PC-9 (cell line): ENCODE data around the gene JUND.

Experiments used
- EZH2 ChIP-seq: fragments of 200-600 bp; sonication (generic); IDR thresholded peaks from 2 replicates; pipeline ENCODE4 v1.8.0; 2017; ENCODE audit warnings: antibody characterized with exemption, low read depth
- TF ChIP-seq, protein P1 (sequence below): fragments of 200-600 bp; sonication (generic); conservative IDR thresholded peaks from 2 replicates; pipeline ENCODE4 v1.6.1; 2017; ENCODE audit warnings: mixed run types, antibody characterized with exemption, mild to moderate bottlenecking, moderate library complexity

DNA sequence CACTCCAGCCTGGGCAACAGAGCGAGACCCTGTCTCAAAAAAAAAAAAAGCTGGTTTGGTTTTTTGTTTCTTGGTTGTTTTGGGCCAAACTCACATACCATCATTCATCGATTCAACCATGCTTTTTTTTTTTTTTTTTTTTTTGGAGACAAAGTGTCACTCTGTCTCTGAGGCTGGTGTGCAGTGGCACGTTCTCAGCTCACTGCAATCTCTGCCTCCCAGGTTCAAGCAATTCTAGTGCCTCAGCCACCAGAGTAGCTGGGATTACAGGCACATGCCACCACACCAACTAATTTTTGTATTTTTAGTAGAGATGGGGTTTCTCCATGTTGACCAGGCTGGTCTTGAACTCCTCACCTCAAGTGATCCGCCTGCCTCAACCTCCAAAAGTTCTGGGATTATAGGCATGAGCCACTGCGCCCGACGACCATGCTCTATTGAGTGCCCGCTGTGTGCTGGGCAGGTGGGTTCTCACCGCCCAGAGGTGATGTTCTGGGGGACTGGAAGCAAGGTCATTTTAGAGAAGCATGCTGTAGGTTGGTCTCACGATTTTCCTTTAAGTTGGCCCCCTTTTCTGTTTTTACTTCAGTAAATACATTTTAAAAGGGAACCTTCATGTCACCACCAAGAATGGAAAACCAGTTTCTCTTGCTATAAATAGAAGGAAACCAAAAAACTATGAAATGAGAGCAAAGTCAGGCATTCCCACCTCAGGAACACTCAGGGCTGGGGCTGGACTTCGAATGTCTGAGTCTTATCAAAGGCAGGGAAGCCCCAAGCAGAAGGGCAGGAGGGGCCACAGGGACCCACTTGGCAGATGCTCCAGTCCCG, 8.3 kb upstream of the JUND start:
- TF ChIP-seq, protein P1, sequence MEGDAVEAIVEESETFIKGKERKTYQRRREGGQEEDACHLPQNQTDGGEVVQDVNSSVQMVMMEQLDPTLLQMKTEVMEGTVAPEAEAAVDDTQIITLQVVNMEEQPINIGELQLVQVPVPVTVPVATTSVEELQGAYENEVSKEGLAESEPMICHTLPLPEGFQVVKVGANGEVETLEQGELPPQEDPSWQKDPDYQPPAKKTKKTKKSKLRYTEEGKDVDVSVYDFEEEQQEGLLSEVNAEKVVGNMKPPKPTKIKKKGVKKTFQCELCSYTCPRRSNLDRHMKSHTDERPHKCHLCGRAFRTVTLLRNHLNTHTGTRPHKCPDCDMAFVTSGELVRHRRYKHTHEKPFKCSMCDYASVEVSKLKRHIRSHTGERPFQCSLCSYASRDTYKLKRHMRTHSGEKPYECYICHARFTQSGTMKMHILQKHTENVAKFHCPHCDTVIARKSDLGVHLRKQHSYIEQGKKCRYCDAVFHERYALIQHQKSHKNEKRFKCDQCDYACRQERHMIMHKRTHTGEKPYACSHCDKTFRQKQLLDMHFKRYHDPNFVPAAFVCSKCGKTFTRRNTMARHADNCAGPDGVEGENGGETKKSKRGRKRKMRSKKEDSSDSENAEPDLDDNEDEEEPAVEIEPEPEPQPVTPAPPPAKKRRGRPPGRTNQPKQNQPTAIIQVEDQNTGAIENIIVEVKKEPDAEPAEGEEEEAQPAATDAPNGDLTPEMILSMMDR: no peak
- no peak for TF ChIP-seq EZH2
